ENCODE measurements around the gene FLOT1. TPM values are rescaled to one million over a fixed set of nuclear protein-coding genes. Genes with fewer than 3 reads are reported as not detected.

The FLOT1 gene
- total and polyA plus RNA-seq, 9 of the 15 experiments (the other 6 are each of a cell fraction or from before 2014, with no cell fraction given), result 11.7 to 149 (median 118) TPM

DNA sequence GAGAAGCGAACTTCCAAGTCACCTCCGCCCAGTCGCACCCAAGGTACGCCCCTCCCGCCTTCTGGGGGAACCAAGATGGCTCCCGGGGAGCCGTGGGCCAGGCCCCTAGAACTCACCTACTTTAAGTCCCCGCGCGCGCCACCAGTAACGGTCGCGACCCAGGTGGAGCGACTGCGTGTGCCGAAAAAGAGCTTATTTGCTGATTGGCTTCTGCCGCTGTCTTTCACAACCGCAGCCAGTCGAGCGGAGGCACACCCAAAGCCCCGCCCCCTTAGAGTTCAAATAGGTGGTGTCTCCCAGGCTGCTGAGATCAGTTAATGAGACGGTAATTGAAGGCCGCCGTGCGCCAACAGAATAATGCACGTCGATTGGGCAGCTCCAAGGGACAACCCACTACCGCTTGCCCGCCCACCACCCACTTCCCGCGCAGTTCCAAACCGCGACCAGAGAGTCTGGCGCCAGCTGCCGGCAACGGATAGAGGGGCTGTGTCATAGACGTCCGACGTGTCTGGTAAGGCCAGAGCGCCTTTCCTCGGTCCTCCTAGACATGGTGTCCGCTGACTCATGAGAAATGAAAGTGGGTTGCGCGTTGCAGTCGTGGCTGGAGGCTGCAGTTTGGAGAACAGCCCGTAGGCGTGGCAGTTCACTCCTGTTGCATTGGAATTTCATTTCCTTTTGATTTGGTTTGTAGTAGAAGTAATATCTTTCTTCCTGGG is 25.2 kb downstream of the FLOT1 start, which contains the start of gene MDC1 (continued):
- TF ChIP-seq, protein P1, sequence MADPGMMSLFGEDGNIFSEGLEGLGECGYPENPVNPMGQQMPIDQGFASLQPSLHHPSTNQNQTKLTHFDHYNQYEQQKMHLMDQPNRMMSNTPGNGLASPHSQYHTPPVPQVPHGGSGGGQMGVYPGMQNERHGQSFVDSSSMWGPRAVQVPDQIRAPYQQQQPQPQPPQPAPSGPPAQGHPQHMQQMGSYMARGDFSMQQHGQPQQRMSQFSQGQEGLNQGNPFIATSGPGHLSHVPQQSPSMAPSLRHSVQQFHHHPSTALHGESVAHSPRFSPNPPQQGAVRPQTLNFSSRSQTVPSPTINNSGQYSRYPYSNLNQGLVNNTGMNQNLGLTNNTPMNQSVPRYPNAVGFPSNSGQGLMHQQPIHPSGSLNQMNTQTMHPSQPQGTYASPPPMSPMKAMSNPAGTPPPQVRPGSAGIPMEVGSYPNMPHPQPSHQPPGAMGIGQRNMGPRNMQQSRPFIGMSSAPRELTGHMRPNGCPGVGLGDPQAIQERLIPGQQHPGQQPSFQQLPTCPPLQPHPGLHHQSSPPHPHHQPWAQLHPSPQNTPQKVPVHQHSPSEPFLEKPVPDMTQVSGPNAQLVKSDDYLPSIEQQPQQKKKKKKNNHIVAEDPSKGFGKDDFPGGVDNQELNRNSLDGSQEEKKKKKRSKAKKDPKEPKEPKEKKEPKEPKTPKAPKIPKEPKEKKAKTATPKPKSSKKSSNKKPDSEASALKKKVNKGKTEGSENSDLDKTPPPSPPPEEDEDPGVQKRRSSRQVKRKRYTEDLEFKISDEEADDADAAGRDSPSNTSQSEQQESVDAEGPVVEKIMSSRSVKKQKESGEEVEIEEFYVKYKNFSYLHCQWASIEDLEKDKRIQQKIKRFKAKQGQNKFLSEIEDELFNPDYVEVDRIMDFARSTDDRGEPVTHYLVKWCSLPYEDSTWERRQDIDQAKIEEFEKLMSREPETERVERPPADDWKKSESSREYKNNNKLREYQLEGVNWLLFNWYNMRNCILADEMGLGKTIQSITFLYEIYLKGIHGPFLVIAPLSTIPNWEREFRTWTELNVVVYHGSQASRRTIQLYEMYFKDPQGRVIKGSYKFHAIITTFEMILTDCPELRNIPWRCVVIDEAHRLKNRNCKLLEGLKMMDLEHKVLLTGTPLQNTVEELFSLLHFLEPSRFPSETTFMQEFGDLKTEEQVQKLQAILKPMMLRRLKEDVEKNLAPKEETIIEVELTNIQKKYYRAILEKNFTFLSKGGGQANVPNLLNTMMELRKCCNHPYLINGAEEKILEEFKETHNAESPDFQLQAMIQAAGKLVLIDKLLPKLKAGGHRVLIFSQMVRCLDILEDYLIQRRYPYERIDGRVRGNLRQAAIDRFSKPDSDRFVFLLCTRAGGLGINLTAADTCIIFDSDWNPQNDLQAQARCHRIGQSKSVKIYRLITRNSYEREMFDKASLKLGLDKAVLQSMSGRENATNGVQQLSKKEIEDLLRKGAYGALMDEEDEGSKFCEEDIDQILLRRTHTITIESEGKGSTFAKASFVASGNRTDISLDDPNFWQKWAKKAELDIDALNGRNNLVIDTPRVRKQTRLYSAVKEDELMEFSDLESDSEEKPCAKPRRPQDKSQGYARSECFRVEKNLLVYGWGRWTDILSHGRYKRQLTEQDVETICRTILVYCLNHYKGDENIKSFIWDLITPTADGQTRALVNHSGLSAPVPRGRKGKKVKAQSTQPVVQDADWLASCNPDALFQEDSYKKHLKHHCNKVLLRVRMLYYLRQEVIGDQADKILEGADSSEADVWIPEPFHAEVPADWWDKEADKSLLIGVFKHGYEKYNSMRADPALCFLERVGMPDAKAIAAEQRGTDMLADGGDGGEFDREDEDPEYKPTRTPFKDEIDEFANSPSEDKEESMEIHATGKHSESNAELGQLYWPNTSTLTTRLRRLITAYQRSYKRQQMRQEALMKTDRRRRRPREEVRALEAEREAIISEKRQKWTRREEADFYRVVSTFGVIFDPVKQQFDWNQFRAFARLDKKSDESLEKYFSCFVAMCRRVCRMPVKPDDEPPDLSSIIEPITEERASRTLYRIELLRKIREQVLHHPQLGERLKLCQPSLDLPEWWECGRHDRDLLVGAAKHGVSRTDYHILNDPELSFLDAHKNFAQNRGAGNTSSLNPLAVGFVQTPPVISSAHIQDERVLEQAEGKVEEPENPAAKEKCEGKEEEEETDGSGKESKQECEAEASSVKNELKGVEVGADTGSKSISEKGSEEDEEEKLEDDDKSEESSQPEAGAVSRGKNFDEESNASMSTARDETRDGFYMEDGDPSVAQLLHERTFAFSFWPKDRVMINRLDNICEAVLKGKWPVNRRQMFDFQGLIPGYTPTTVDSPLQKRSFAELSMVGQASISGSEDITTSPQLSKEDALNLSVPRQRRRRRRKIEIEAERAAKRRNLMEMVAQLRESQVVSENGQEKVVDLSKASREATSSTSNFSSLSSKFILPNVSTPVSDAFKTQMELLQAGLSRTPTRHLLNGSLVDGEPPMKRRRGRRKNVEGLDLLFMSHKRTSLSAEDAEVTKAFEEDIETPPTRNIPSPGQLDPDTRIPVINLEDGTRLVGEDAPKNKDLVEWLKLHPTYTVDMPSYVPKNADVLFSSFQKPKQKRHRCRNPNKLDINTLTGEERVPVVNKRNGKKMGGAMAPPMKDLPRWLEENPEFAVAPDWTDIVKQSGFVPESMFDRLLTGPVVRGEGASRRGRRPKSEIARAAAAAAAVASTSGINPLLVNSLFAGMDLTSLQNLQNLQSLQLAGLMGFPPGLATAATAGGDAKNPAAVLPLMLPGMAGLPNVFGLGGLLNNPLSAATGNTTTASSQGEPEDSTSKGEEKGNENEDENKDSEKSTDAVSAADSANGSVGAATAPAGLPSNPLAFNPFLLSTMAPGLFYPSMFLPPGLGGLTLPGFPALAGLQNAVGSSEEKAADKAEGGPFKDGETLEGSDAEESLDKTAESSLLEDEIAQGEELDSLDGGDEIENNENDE (IDR thresholded peaks at IDR 0.05; ENCODE audit: low read depth, low read length), result no peak
- TF ChIP-seq, protein P2, sequence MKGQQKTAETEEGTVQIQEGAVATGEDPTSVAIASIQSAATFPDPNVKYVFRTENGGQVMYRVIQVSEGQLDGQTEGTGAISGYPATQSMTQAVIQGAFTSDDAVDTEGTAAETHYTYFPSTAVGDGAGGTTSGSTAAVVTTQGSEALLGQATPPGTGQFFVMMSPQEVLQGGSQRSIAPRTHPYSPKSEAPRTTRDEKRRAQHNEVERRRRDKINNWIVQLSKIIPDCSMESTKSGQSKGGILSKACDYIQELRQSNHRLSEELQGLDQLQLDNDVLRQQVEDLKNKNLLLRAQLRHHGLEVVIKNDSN (CRISPR knock-in tag; IDR thresholded peaks at IDR 0.05), result no peak
- TF ChIP-seq SAFB2 (IDR thresholded peaks at IDR 0.05; ENCODE audit: borderline replicate concordance, low read depth, low read length, severe bottlenecking) (no peak), ZNF282 (CRISPR knock-in tag; IDR thresholded peaks at IDR 0.05) (no peak), SP1 (CRISPR knock-in tag; IDR thresholded peaks at IDR 0.05) (peak; percentile 99), ZNF263 (CRISPR knock-in tag; IDR thresholded peaks at IDR 0.05; ENCODE audit: borderline replicate concordance) (peak; percentile 62), MCM3 (IDR thresholded peaks at IDR 0.05) (no peak), ZNF133 (CRISPR knock-in tag; IDR thresholded peaks at IDR 0.05) (no peak), BHLHE40 (IDR thresholded peaks at IDR 0.05; ENCODE audit: low read length) (peak; percentile 68), ZNF140 (CRISPR knock-in tag; IDR thresholded peaks at IDR 0.05) (no peak), ZNF766 (CRISPR knock-in tag; conservative IDR thresholded peaks at IDR 0.05) (no peak), POLR3G (IDR thresholded peaks at IDR 0.05; ENCODE audit: extremely low read depth, insufficient read length, insufficient replicate concordance) (no peak), MTA3 (IDR thresholded peaks at IDR 0.05; ENCODE audit: borderline replicate concordance) (peak; percentile 95), ZC3H11A (IDR thresholded peaks at IDR 0.05; ENCODE audit: low read depth, low read length) (peak; percentile 90; the same call in 1 of the 2 replicates)
- TF ChIP-seq, protein P3, sequence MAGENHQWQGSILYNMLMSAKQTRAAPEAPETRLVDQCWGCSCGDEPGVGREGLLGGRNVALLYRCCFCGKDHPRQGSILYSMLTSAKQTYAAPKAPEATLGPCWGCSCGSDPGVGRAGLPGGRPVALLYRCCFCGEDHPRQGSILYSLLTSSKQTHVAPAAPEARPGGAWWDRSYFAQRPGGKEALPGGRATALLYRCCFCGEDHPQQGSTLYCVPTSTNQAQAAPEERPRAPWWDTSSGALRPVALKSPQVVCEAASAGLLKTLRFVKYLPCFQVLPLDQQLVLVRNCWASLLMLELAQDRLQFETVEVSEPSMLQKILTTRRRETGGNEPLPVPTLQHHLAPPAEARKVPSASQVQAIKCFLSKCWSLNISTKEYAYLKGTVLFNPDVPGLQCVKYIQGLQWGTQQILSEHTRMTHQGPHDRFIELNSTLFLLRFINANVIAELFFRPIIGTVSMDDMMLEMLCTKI (IDR thresholded peaks at IDR 0.05; ENCODE audit: partially characterized antibody), result no peak
